Left ventricle myocardium inferior (tissue), 1 donor: ENCODE data around the gene TAAR6. TPM values are rescaled to one million over a fixed set of nuclear protein-coding genes. Genes with fewer than 3 reads are reported as not detected.

Experiments
- DNase-seq: peaks from one replicate; pipeline ENCODE4 v3.0.0-alpha.2; 2020
- H3K27ac ChIP-seq: fragments of 200-600 bp; replicated peaks from 2 replicates; pipeline ENCODE4 v1.8.0; 2021
- H3K27me3 ChIP-seq: fragments of 200-600 bp; 2 replicates; pipeline ENCODE4 v1.8.0; 2021; ENCODE audit warnings: low read depth
- H3K36me3 ChIP-seq: fragments of 200-600 bp; 2 replicates; pipeline ENCODE4 v1.8.0; 2021
- H3K4me1 ChIP-seq: fragments of 200-600 bp; 2 replicates; pipeline ENCODE4 v1.8.0; 2021
- H3K4me3 ChIP-seq: fragments of 200-600 bp; 2 replicates; pipeline ENCODE4 v1.8.0; 2021; ENCODE audit warnings: mild to moderate bottlenecking, moderate library complexity
- H3K9me3 ChIP-seq: fragments of 200-600 bp; replicated peaks from 2 replicates; pipeline ENCODE4 v1.8.0; 2021
- CTCF ChIP-seq: fragments of 200-600 bp; IDR thresholded peaks from 2 replicates; pipeline ENCODE4 v1.8.0; 2021; ENCODE audit warnings: antibody characterized with exemption, mild to moderate bottlenecking, borderline replicate concordance
- intact Hi-C: fragments of 100-400 bp; cut with micrococcal nuclease; formaldehyde crosslinking; loops from one replicate; pipeline ENCODE4 v1.11.0; 2022
- long read RNA-seq: library from polyadenylated mRNA; unstranded; transcript quantifications from one replicate; pipeline ENCODE4 v2.0.0, GENCODE V29; 2021
- total RNA-seq: library from RNA; stranded (reverse); fragmentation: NEBNext Ultra II Directional; extraction: Animal tissue kit (Norgen Biotek cat#: 25700); gene quantifications from one replicate; pipeline ENCODE4 v1.2.1, GENCODE V29; 2021
- donor health status: DM: no; HTN: yes; CAD: no; lungs with severe emphysema.

Gene TAAR6
- total RNA-seq = not detected
- long read RNA-seq = 0 reads

GRCh38 chr6:132570221-132570777 lies at the start of gene TAAR6:
Gene TAAR6, plus strand, starts transcription at chr6:132570322. Its CDS starts 0 bp downstream, at chr6:132570322.
- H3K4me3 ChIP-seq = no peak within 1 kb of the TSS
- no peaks in the 10 kb centered on the region for H3K36me3 ChIP-seq
- no peaks in the 10 kb centered on the region for H3K4me1 ChIP-seq
- DNase-seq = no peak
- peaks cover 38% of the 10 kb centered on the region for H3K27me3 ChIP-seq
- no peaks in the 10 kb centered on the region for H3K9me3 ChIP-seq
- H3K27ac ChIP-seq = no peak within 1 kb of the TSS
- TF ChIP-seq CTCF = no peak
- intact Hi-C loops = no loop called here

DNA sequence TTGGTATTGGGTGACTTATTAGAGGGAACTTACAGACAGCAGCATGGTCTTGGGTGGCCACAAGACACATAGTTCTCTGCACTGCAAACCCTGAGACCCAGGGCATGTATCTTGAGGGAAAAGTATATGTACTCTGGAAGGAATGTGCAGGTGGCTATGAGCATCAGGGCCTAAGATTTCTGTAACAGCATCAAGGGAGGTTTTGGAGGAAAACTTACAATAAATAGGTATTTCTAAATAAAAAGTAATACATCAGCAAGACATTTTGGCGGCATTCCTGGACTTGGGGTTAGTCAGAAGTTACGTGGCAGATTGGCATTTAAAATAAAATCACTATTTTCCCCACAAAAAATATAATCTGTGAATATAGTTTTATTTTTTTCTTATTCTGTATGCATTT lies 49.2 kb upstream of the TAAR6 start:
- TF ChIP-seq CTCF = no peak
- intact Hi-C loops = no loop called here
- DNase-seq = no peak
- H3K9me3 ChIP-seq = no peaks in the 10 kb centered on the region
- H3K27ac ChIP-seq = no peak overlapping the region
- no peaks in the 10 kb centered on the region for H3K36me3 ChIP-seq
- peaks cover 5% of the 10 kb centered on the region for H3K27me3 ChIP-seq
- no peaks in the 10 kb centered on the region for H3K4me1 ChIP-seq
- H3K4me3 ChIP-seq = no peak overlapping the region

- peaks cover 28% of the 10 kb centered on the region for H3K27me3 ChIP-seq
- H3K4me3 ChIP-seq = no peak overlapping the region
- no peaks in the 10 kb centered on the region for H3K9me3 ChIP-seq
- intact Hi-C loops = no loop called here
- H3K36me3 ChIP-seq = no peaks in the 10 kb centered on the region
- H3K4me1 ChIP-seq = no peaks in the 10 kb centered on the region
- no peak overlapping the region for H3K27ac ChIP-seq
- TF ChIP-seq CTCF = no peak
- no peak for DNase-seq
Measured at GRCh38 chr6:132524646-132525045, 45.5 kb upstream of the TAAR6 start.

GRCh38 chr6:132525866-132526265 lies 44.3 kb upstream of the TAAR6 start:
- intact Hi-C loops = no loop called here

DNA sequence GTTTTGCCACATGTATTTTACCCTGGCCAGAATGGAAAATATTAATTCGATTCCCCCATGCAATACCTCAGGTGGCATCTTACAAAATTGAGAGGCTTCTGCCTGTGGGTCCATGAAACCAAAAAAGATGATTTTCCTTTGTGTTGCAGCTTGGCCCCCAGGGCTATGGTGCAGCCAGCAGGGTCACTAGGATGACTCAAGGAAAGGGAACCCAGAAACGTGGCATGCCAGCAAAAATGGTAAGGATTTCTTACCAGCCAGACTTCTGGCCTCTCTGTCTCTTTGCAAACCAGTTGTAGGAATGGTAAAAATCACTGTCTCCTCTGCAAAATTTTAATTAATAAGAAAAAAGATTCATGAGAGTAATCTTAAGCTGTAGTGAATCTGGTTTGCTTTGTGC lies 43.7 kb upstream of the TAAR6 start:
- TF ChIP-seq CTCF = no peak
- Histone ChIP-seq H3K9me3 (no peaks in the 10 kb centered on the region), H3K27me3 (peaks cover 34% of the 10 kb centered on the region), H3K36me3 (no peaks in the 10 kb centered on the region), H3K27ac (no peak overlapping the region), H3K4me3 (no peak overlapping the region), H3K4me1 (no peaks in the 10 kb centered on the region)
- intact Hi-C loops = no loop called here
- no peak for DNase-seq

More at GRCh38 chr6:132525866-132526265, 44.3 kb upstream of the TAAR6 start:
- Histone ChIP-seq H3K27me3 (peaks cover 34% of the 10 kb centered on the region), H3K9me3 (no peaks in the 10 kb centered on the region), H3K36me3 (no peaks in the 10 kb centered on the region), H3K4me3 (no peak overlapping the region), H3K27ac (no peak overlapping the region), H3K4me1 (no peaks in the 10 kb centered on the region)
- TF ChIP-seq CTCF = no peak
- no peak for DNase-seq
